Mesendoderm (in vitro differentiated cells): ENCODE data around the gene IFITM2.
"Not testable (repeated sequence)": the region's sequence is repeated elsewhere in the genome, so short reads cannot be mapped to it uniquely, and the experiment has no call there.

Experiments
- DNase-seq: peaks from one replicate; pipeline ENCODE4 v3.0.0; 2013
- H2AK5ac ChIP-seq: 2 replicates; pipeline ENCODE4 v1.6.1; 2013; ENCODE audit warnings: low read length, inconsistent platforms
- H2BK120ac ChIP-seq: 2 replicates; pipeline ENCODE4 v1.6.1; 2013; ENCODE audit warnings: low read depth, mild to moderate bottlenecking, low read length, moderate library complexity, mixed read lengths
- H2BK15ac ChIP-seq: replicated peaks from 2 replicates; pipeline ENCODE4 v1.6.1; 2013; ENCODE audit warnings: low read depth, mild to moderate bottlenecking, moderate library complexity
- H2BK5ac ChIP-seq: 2 replicates; pipeline ENCODE4 v1.6.1; 2013; ENCODE audit warnings: low read length, inconsistent platforms
- H3K18ac ChIP-seq: 2 replicates; pipeline ENCODE4 v1.6.1; 2013; ENCODE audit warnings: mild to moderate bottlenecking, low read length, mixed read lengths
- H3K23ac ChIP-seq: one replicate; pipeline ENCODE4 v1.6.1; 2013; ENCODE audit warnings: low read length
- H3K27ac ChIP-seq: 2 replicates; pipeline ENCODE4 v1.5.1; 2013; ENCODE audit warnings: low read depth, mild to moderate bottlenecking, inconsistent platforms, low read length, moderate library complexity
- H3K27me3 ChIP-seq: 2 replicates; pipeline ENCODE4 v1.6.1; 2013; ENCODE audit warnings: low read length, control low read depth, mild to moderate bottlenecking, inconsistent platforms; ENCODE audit not compliant: insufficient read depth, poor library complexity
- H3K36me3 ChIP-seq: 2 replicates; pipeline ENCODE4 v1.6.1; 2013; ENCODE audit warnings: low read length, inconsistent platforms; ENCODE audit not compliant: control insufficient read depth, insufficient read depth
- H3K4ac ChIP-seq: one replicate; pipeline ENCODE4 v1.6.1; 2013; ENCODE audit warnings: low read depth, mild to moderate bottlenecking, low read length, moderate library complexity
- H3K4me1 ChIP-seq: 2 replicates; pipeline ENCODE4 v1.6.1; 2013; ENCODE audit warnings: low read depth, low read length, inconsistent platforms; ENCODE audit not compliant: control insufficient read depth
- H3K4me2 ChIP-seq: 2 replicates; pipeline ENCODE4 v1.6.1; 2013; ENCODE audit warnings: low read length
- H3K4me3 ChIP-seq: 2 replicates; pipeline ENCODE4 v1.5.1; 2013; ENCODE audit warnings: mild to moderate bottlenecking, low read length
- H3K56ac ChIP-seq: one replicate; pipeline ENCODE4 v1.6.1; 2013; ENCODE audit warnings: low read length
- H3K79me1 ChIP-seq: 2 replicates; pipeline ENCODE4 v1.6.1; 2013; ENCODE audit warnings: low read length, inconsistent platforms
- H3K79me2 ChIP-seq: 2 replicates; pipeline ENCODE4 v1.6.1; 2013; ENCODE audit warnings: mild to moderate bottlenecking, low read length; ENCODE audit not compliant: control insufficient read depth, insufficient read depth
- H3K9ac ChIP-seq: 2 replicates; pipeline ENCODE4 v1.6.1; 2013; ENCODE audit warnings: low read length, inconsistent platforms
- H4K5ac ChIP-seq: one replicate; pipeline ENCODE4 v1.6.1; 2013; ENCODE audit warnings: low read length
- H4K8ac ChIP-seq: one replicate; pipeline ENCODE4 v1.6.1; 2013; ENCODE audit warnings: low read depth, mild to moderate bottlenecking, control low read depth, low read length, moderate library complexity
- WGBS: extraction: QIAGEN DNeasy Blood & Tissue Kit; methylation state at CpG from one replicate; pipeline ENCODE4 v1.1.7; 2013; ENCODE audit warnings: low lambda C conversion rate, missing lambda C conversion rate; ENCODE audit not compliant: insufficient coverage; ENCODE audit errors: extremely low coverage; 5-methylcytosine and 5-hydroxymethylcytosine counted together

The IFITM2 gene

DNA sequence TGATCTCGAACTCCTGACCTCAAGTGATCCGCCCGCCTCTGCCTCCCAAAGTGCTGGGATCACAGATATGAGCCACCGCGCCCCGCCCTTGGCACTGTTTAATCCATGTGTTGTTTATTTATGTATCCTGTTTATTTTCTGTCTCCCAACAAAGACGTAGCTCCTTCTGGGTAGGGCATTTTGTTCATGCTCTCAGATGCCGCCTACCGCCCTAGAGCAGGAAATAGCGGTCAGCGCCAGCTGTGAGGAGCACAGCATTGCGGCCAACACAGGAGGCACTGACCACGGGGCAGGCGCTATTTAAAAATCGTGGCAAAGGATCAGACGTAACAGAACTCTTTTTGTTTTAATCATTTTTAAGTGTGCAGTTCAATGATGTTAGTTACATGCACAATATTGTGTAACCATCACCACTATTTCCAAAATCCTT, 38.9 kb upstream of the IFITM2 start:
- H3K27me3 ChIP-seq, H3K79me2 ChIP-seq, H3K4me1 ChIP-seq, H2AK5ac ChIP-seq, H3K4ac ChIP-seq, H3K23ac ChIP-seq, H3K56ac ChIP-seq, H3K27ac ChIP-seq, H3K4me2 ChIP-seq, H2BK120ac ChIP-seq, H2BK5ac ChIP-seq, H3K9ac ChIP-seq, H2BK15ac ChIP-seq, H3K36me3 ChIP-seq, H4K8ac ChIP-seq, H3K4me3 ChIP-seq, H3K79me1 ChIP-seq, H3K18ac ChIP-seq, DNase-seq, H4K5ac ChIP-seq: not testable (repeated sequence)
- no CpG with 5 or more reads among the region's 16 CpGs for WGBS

DNA sequence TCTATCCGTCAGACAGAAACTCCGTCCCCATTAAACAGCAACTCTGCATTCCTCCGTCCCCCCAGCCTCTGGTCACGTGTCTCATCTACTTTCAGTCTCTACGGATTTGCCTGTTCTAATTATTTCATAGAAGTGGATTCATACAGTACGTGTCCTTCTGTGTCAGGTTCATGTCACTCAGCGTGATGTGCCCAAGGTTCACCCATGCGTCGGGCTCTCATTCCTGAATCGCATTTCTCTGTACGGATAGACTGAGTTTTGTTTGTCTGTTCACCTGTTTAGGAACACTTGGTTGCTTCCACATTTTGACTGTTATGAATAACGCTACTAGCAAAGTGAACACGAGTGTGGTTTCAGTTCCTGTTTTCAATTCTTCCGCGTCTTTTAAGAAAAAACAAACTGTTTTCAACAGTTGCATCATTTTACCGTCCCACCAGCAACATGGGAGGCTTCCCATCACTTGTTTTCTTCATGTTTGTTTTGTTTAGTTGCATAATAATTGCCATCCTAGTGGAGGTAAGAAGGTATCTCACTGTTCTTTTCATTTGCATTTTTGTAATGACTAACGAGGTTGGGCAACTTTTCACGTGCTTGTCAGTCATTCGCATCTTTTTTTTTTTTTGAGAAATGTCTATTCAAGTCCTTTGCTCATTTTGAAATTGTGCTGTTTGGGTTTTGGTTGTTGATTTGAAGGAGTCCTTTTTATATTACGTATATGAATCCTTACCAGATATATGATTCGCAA, 38.3 kb upstream of the IFITM2 start:
- no peak overlapping the region for H2BK120ac ChIP-seq
- WGBS = no CpG with 5 or more reads among the region's 21 CpGs
- no peak overlapping the region for H3K23ac ChIP-seq
- no peaks in the 10 kb centered on the region for H3K27me3 ChIP-seq
- no peak overlapping the region for H3K4me3 ChIP-seq
- H3K79me2 ChIP-seq = no peaks in the 10 kb centered on the region
- H2BK5ac ChIP-seq = no peak overlapping the region
- H3K56ac ChIP-seq = no peak overlapping the region
- H3K4me2 ChIP-seq = no peak overlapping the region
- H4K8ac ChIP-seq = no peak overlapping the region
- DNase-seq = no peak
- no peak overlapping the region for H3K9ac ChIP-seq
- no peaks in the 10 kb centered on the region for H3K79me1 ChIP-seq
- H3K36me3 ChIP-seq = no peaks in the 10 kb centered on the region
- no peak overlapping the region for H4K5ac ChIP-seq
- H2BK15ac ChIP-seq = no peak overlapping the region
- no peak overlapping the region for H2AK5ac ChIP-seq
- H3K4ac ChIP-seq = no peak overlapping the region
- H3K27ac ChIP-seq = no peak overlapping the region
- no peak overlapping the region for H3K18ac ChIP-seq
- H3K4me1 ChIP-seq = no peaks in the 10 kb centered on the region

DNA sequence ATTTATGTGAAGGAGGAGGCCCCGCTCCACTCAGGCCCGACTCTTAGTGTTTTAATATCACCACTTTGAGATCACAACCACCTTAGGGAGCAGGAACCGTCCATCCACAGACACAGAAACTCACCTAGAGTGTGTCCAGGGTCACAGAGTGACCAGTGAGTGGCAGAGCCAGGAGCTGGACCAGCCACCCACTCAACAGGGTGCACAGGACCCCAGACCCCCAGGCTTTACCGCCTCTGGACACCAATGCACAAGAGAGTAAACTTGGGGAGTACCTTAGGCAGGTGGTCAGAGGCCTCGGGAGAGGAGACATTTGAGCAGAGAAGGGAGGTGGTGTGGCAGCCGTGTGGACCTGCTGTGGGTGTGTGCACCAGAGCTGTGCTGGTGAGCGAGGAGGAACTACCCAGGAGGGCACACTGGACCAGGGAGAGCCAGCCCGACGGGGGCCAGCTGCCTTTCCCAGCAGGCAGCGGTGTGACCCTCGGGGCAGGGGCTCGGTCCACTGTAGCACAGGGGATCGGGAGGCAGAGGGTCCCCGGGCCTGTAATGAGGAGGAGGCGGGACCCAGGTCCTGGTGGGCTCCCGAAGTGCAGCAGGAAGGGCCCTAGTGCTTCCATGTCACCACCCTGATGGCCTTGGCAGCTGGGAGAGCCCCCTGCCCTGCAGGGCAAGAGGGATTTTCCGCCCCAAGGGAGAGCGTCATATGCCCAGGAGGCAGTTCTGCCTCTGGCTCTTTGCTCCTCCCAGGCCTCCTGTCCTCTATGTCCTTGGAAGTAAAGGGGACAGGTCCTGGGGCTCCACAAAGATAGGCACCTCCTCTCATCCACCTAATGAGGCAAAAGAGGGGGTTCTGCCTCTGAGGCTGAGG, 36.9 kb upstream of the IFITM2 start:
- Histone ChIP-seq H4K5ac (no peak overlapping the region), H3K4ac (no peak overlapping the region), H3K4me1 (no peaks in the 10 kb centered on the region), H4K8ac (no peak overlapping the region), H3K56ac (no peak overlapping the region), H3K27me3 (no peaks in the 10 kb centered on the region), H2BK120ac (no peak overlapping the region), H3K27ac (no peak overlapping the region), H3K18ac (no peak overlapping the region), H3K4me2 (no peak overlapping the region), H3K79me1 (no peaks in the 10 kb centered on the region), H2BK15ac (no peak overlapping the region), H3K36me3 (no peaks in the 10 kb centered on the region), H3K23ac (no peak overlapping the region), H2BK5ac (no peak overlapping the region), H2AK5ac (no peak overlapping the region), H3K9ac (no peak overlapping the region), H3K79me2 (no peaks in the 10 kb centered on the region), H3K4me3 (no peak overlapping the region)
- no peak for DNase-seq
- no CpG with 5 or more reads among the region's 18 CpGs for WGBS

DNA sequence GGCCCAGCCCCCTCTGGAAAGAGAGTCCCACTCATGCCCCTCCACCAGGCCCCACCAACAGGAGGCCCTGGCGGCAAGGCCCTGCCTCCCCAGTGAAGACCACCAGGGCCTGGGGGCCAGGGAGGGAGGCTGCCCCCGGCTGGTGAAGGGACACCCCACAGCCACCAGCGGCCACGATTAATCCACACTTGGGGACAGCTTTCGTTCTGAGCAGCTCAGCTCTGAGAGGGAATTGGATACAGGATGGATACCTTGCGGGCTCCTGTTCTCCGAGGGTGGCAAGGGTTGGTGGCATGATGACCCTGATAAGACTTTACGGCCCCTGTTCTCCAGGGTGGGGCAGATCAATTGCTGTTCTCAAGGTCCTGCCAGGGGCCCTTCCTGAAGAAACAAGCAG, 36.3 kb upstream of the IFITM2 start:
- Histone ChIP-seq H3K4ac (no peak overlapping the region), H3K36me3 (no peaks in the 10 kb centered on the region), H3K4me1 (no peaks in the 10 kb centered on the region), H2BK15ac (no peak overlapping the region), H2BK5ac (no peak overlapping the region), H4K5ac (no peak overlapping the region), H3K4me3 (no peak overlapping the region), H3K9ac (no peak overlapping the region), H3K27ac (no peak overlapping the region), H2AK5ac (no peak overlapping the region), H3K4me2 (no peak overlapping the region), H3K23ac (no peak overlapping the region), H3K79me2 (no peaks in the 10 kb centered on the region), H2BK120ac (no peak overlapping the region), H3K56ac (no peak overlapping the region), H3K18ac (no peak overlapping the region), H3K79me1 (no peaks in the 10 kb centered on the region), H4K8ac (no peak overlapping the region), H3K27me3 (no peaks in the 10 kb centered on the region)
- no CpG with 5 or more reads among the region's 8 CpGs for WGBS
- DNase-seq = no peak

DNA sequence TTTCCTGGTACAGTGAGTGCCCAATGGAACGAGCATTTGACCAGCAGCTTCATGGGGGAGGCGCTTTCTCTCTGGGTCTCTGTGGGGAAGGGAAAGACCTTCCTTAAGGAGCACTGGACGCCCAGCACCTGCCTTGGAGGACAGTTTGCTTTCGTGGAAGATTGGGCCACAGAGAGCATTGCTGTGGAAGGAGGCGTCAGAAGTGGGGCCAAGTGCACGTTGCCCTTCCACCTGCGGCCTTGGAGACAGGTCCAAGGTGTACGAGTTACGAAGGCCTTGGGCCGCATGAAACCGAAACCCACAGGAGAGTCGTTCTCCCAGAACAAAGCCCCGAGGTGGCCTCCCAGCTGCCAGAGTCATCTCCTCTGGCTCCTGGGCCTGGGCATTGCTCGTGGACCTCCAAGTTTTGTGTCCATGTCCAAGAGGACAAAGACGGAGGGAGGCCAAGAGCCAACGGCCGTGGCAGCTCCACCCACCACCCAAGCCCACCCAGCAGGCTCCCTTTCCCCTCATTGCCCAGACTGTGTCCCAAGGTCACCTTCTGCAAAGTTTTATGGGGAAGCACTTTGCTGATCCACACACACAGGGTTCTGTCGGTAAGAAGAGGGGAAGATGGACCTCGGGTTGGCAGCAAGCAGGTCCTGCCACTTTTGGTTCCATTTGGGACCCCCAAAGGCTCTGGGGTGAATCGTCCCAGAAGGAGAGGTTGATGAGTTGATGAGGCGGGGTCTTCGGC, 35.3 kb upstream of the IFITM2 start:
- Histone ChIP-seq H3K9ac (no peak overlapping the region), H3K79me1 (no peaks in the 10 kb centered on the region), H3K4ac (no peak overlapping the region), H2BK15ac (no peak overlapping the region), H3K4me2 (no peak overlapping the region), H4K8ac (no peak overlapping the region), H3K4me3 (no peak overlapping the region), H3K36me3 (no peaks in the 10 kb centered on the region), H4K5ac (no peak overlapping the region), H3K79me2 (no peaks in the 10 kb centered on the region), H3K18ac (no peak overlapping the region), H3K27ac (no peak overlapping the region), H3K23ac (no peak overlapping the region), H2AK5ac (no peak overlapping the region), H3K27me3 (no peaks in the 10 kb centered on the region), H2BK5ac (no peak overlapping the region), H3K4me1 (no peaks in the 10 kb centered on the region), H3K56ac (no peak overlapping the region), H2BK120ac (no peak overlapping the region)
- DNase-seq = no peak
- no CpG with 5 or more reads among the region's 22 CpGs for WGBS
